Nephron (organoid): ENCODE data around the gene OR8H1.
A peak's percentile ranks its signal among the peaks of the same experiment; 100 is the strongest.

ENCODE experiments used
- H3K27ac Mint-ChIP-seq, 3 experiments: 2 replicates each; pipeline ENCODE4 v1.8.0; 2020; ENCODE audit warnings: mixed read lengths in 3 of 3, mild to moderate bottlenecking in 2 of 3, moderate library complexity in 1 of 3
- H3K27me3 Mint-ChIP-seq: 2 replicates; pipeline ENCODE4 v1.8.0; 2021; ENCODE audit warnings: low read depth, mild to moderate bottlenecking, moderate library complexity, mixed read lengths
- H3K36me3 Mint-ChIP-seq: 2 replicates; pipeline ENCODE4 v1.8.0; 2020; ENCODE audit warnings: low read depth, mixed read lengths
- H3K4me1 Mint-ChIP-seq: 2 replicates; pipeline ENCODE4 v1.8.0; 2020; ENCODE audit warnings: mixed read lengths
- H3K4me3 Mint-ChIP-seq, 3 experiments: 2 replicates each; pipeline ENCODE4 v1.8.0; 2020; ENCODE audit warnings: mild to moderate bottlenecking in 3 of 3, mixed read lengths in 3 of 3, moderate library complexity in 2 of 3
- H3K9me3 Mint-ChIP-seq: 2 replicates; pipeline ENCODE4 v1.8.0; 2020; ENCODE audit warnings: mixed read lengths
- TF ChIP-seq, protein P1 (sequence below), 3 experiments: fragments of 200-600 bp; sonication (generic); IDR thresholded peaks; one replicate each; pipeline ENCODE4 v1.5.0; 2021; ENCODE audit warnings: antibody characterized with exemption in 3 of 3; ENCODE audit not compliant: unreplicated experiment in 3 of 3

The OR8H1 gene

GRCh38 chr11:56292154-56292553 lies at the start of gene OR8H1:
TSS of gene OR8H1 (minus strand) at chr11:56292254. CDS start at chr11:56291062, 1,192 bp downstream.
- Mint-ChIP-seq H3K4me3 (no peak within 1 kb of the TSS), H3K27ac (no peak within 1 kb of the TSS), H3K4me1 (no peaks in the 10 kb centered on the region), H3K9me3 (no peaks in the 10 kb centered on the region), H3K27me3 (no peaks in the 10 kb centered on the region), H3K36me3 (no peaks in the 10 kb centered on the region)
- TF ChIP-seq, protein P1, sequence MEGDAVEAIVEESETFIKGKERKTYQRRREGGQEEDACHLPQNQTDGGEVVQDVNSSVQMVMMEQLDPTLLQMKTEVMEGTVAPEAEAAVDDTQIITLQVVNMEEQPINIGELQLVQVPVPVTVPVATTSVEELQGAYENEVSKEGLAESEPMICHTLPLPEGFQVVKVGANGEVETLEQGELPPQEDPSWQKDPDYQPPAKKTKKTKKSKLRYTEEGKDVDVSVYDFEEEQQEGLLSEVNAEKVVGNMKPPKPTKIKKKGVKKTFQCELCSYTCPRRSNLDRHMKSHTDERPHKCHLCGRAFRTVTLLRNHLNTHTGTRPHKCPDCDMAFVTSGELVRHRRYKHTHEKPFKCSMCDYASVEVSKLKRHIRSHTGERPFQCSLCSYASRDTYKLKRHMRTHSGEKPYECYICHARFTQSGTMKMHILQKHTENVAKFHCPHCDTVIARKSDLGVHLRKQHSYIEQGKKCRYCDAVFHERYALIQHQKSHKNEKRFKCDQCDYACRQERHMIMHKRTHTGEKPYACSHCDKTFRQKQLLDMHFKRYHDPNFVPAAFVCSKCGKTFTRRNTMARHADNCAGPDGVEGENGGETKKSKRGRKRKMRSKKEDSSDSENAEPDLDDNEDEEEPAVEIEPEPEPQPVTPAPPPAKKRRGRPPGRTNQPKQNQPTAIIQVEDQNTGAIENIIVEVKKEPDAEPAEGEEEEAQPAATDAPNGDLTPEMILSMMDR (IDR thresholded peaks at IDR 0.05; ENCODE audit: unreplicated experiment in 3 of 3): no peak

GRCh38 chr11:56340289-56340688 lies 48.2 kb upstream of the OR8H1 start:
- no peak overlapping the region for H3K27ac Mint-ChIP-seq
- no peaks in the 10 kb centered on the region for H3K4me1 Mint-ChIP-seq
- H3K9me3 Mint-ChIP-seq: peaks cover 6% of the 10 kb centered on the region
- no peaks in the 10 kb centered on the region for H3K27me3 Mint-ChIP-seq
- no peak overlapping the region for H3K4me3 Mint-ChIP-seq
- no peaks in the 10 kb centered on the region for H3K36me3 Mint-ChIP-seq
- TF ChIP-seq, protein P1 (IDR thresholded peaks at IDR 0.05; ENCODE audit: unreplicated experiment in 3 of 3): no peak

DNA sequence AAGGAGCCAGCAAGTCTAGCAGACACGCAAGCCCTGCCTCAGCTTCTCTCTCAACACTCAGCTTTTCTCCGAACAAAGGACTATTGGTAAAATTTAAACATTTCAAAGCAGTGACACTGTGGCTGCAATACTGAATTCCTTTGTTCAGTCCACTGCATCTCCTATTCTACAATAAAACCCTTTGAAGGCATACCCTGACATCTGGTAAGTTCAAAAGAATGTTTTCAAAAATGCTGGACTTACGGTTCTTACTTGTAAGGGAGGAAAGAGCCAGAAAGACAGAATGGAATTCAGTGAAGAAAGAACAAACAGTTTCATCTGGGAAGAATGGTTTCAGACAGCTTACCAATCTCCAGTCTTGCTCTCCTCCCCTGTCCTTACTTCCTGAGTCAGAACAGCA lies 41.1 kb upstream of the OR8H1 start:
- Mint-ChIP-seq H3K9me3 (no peaks in the 10 kb centered on the region), H3K27ac (peak overlapping the region in 2 of 3 experiments; percentile 12 to 70), H3K4me3 (no peak overlapping the region), H3K36me3 (no peaks in the 10 kb centered on the region), H3K4me1 (no peaks in the 10 kb centered on the region), H3K27me3 (no peaks in the 10 kb centered on the region)
- TF ChIP-seq, protein P1 (IDR thresholded peaks at IDR 0.05; ENCODE audit: unreplicated experiment in 3 of 3): no peak

DNA sequence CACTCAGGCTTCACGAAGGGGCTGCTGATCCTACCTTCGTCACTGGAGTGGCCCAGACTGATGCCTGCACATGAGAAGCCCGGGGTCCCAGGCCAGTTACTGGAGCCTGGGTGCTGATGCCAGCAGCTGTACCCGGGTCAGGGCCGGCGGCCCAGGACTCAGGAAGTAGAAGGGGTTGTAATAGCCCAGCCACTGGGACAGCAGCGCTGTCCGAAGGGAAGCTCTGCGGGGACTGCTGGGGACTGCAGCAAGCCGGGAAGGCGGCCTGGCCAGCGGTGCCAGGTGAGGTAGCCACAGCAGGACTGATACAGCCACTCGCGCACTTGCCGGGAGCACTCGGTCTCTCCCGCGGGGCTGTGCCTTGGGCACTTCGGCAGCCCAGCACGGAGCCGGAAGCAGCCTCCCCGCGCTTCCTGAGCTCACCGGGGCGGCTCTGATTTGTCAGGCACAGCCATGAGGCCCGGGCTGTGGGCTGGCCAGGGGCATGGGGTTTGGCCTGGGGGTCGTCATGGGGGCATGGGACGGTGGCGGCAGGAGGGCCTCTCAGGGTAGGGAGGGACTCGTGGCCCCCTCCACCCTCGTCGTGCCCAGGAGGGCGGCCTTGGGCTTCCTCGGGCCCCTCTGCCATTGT lies 39.9 kb upstream of the OR8H1 start:
- no peak overlapping the region for H3K27ac Mint-ChIP-seq
- no peak overlapping the region for H3K4me3 Mint-ChIP-seq
- TF ChIP-seq, protein P1 (IDR thresholded peaks at IDR 0.05; ENCODE audit: unreplicated experiment in 3 of 3): no peak
- H3K4me1 Mint-ChIP-seq: no peaks in the 10 kb centered on the region
- H3K9me3 Mint-ChIP-seq: no peaks in the 10 kb centered on the region
- no peaks in the 10 kb centered on the region for H3K27me3 Mint-ChIP-seq
- H3K36me3 Mint-ChIP-seq: no peaks in the 10 kb centered on the region

- Mint-ChIP-seq H3K27me3 (no peaks in the 10 kb centered on the region), H3K9me3 (no peaks in the 10 kb centered on the region), H3K36me3 (no peaks in the 10 kb centered on the region), H3K4me1 (no peaks in the 10 kb centered on the region), H3K4me3 (no peak within 1 kb of the TSS), H3K27ac (no peak within 1 kb of the TSS)
- TF ChIP-seq, protein P1 (IDR thresholded peaks at IDR 0.05; ENCODE audit: unreplicated experiment in 3 of 3): no peak
These were observed 22.8 kb upstream of the OR8H1 start, which contains the start of gene OR8K3 for GRCh38 chr11:56314844-56315243. TSS of gene OR8K3 (plus strand) at chr11:56315144. CDS start at chr11:56318307, 3,163 bp downstream.

DNA sequence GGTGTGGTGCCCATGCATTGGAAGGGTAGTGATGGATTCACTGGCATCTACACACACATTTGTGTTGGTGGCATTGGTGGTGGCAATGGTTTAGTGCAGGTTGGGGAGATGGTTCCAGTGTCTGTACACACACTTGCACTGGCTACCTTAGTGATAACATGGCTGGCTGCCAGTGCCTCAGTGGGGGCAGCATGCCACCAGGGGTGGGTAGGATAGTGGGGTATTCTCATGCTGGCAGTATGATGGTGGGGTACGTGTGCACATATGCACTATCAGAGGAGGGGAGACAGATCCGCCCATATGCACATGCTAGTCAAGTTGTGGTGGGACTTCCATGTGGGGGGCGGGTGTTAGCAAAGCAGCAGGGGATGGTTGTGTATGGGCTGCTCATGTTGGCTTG lies 15.8 kb upstream of the OR8H1 start:
- Mint-ChIP-seq H3K4me3 (no peak overlapping the region), H3K36me3 (no peaks in the 10 kb centered on the region), H3K4me1 (no peaks in the 10 kb centered on the region), H3K27me3 (no peaks in the 10 kb centered on the region), H3K9me3 (peaks cover 3% of the 10 kb centered on the region), H3K27ac (no peak overlapping the region)
- TF ChIP-seq, protein P1 (IDR thresholded peaks at IDR 0.05; ENCODE audit: unreplicated experiment in 3 of 3): no peak
